Measurements from ENCODE around the gene GSTM2. TPM values are rescaled to one million over a fixed set of nuclear protein-coding genes. Genes with fewer than 3 reads are reported as not detected.

The GSTM2 gene
- total RNA-seq, 1 donor from 2014 or later = 32.9 TPM

DNA sequence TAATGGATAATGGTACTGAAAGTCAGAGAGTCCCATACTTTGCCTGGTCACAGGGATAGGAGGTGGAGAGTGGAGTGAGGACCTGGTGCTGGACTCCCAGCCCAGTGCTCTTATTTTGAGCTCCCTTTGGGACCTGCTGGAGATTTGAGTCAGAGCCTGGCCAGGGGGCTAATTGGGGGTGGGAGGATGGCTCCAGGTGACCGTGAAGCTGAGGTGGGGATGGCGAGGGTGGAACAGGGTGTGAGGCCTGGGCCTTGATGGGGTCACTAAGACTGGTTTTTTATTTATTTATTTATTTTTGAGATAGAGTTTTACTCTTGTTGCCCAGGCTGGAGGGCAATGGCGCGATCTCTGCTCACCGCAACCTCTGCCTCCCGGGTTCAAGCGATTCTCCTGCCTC lies 30.4 kb upstream of the GSTM2 start:
- no peaks in the 10 kb centered on the region for H3K36me3 ChIP-seq (ENCODE audit: control insufficient read depth in 3 of 3, insufficient read depth in 3 of 3, low read length in 3 of 3)
- H3K9me3 ChIP-seq (ENCODE audit: control insufficient read depth in 3 of 3, low read length in 3 of 3) = no peaks in the 10 kb centered on the region
- no peak overlapping the region for H3K4me3 ChIP-seq (ENCODE audit: low read length in 3 of 3)
- no peaks in the 10 kb centered on the region for H3K27me3 ChIP-seq (ENCODE audit: control insufficient read depth in 3 of 3, insufficient read depth in 3 of 3, low read length in 3 of 3)
- no peak overlapping the region for H3K27ac ChIP-seq (ENCODE audit: low read depth, low read length)
- peaks cover 8 to 15% (median 12%) of the 10 kb centered on the region in 3 donors for H3K4me1 ChIP-seq (ENCODE audit: control insufficient read depth in 3 of 3, insufficient read depth in 3 of 3, low read length in 3 of 3)
- no peak overlapping the region for H3K9ac ChIP-seq (ENCODE audit: low read depth in 1 of 3, low read length in 3 of 3)

DNA sequence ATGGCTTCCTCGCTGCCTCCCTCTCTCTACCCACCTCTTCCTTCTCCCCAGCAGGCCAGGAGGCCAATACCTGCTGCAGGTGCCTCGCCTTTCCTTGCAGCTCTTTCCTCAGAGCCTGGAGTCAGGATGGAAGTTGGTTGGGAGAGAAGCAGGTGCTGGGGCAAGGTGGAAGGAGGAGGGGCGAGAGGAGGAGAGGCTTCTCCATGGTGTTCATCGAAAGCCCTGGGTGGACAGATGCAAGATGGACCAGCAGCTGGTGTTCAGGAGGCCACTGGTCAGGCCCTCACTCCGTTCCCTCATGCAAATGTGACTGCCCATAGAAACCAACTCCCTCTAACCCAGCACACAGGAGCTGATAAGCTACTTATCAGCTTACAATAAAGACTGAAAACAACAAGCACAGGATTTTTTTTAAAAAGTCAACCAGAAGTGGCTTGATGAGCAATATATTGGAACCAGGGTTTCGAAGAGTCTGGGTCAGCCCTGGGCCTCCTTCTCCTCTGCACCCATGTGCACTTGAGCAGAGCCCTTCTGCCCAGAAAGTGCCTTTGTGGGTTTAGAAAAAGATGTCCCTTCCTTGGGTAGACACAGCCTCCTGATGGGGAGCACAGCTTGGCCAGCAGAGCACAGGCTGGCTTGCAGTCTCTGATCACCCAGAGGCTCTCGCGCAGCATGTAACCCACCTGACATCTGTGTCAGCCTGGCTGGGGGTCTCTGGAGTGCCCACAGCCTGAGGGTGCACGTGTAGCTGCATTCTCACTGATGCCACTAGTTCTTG lies 28.6 kb upstream of the GSTM2 start:
- no peak overlapping the region for H3K27ac ChIP-seq (ENCODE audit: low read depth, low read length)
- H3K4me3 ChIP-seq (ENCODE audit: low read length in 3 of 3) = no peak overlapping the region
- H3K9me3 ChIP-seq (ENCODE audit: control insufficient read depth in 3 of 3, low read length in 3 of 3) = no peaks in the 10 kb centered on the region
- no peaks in the 10 kb centered on the region for H3K36me3 ChIP-seq (ENCODE audit: control insufficient read depth in 3 of 3, insufficient read depth in 3 of 3, low read length in 3 of 3)
- no peaks in the 10 kb centered on the region for H3K27me3 ChIP-seq (ENCODE audit: control insufficient read depth in 3 of 3, insufficient read depth in 3 of 3, low read length in 3 of 3)
- H3K9ac ChIP-seq (ENCODE audit: low read depth in 1 of 3, low read length in 3 of 3) = no peak overlapping the region
- peaks cover 12 to 19% (median 18%) of the 10 kb centered on the region in 3 donors for H3K4me1 ChIP-seq (ENCODE audit: control insufficient read depth in 3 of 3, insufficient read depth in 3 of 3, low read length in 3 of 3)

- Histone ChIP-seq H3K4me3 (ENCODE audit: low read length in 3 of 3) (no peak overlapping the region), H3K9ac (ENCODE audit: low read depth in 1 of 3, low read length in 3 of 3) (peak overlapping the region in 1 of 3 donors; percentile 44), H3K27ac (ENCODE audit: low read depth, low read length) (no peak overlapping the region), H3K27me3 (ENCODE audit: control insufficient read depth in 3 of 3, insufficient read depth in 3 of 3, low read length in 3 of 3) (no peaks in the 10 kb centered on the region), H3K9me3 (ENCODE audit: control insufficient read depth in 3 of 3, low read length in 3 of 3) (no peaks in the 10 kb centered on the region), H3K4me1 (ENCODE audit: control insufficient read depth in 3 of 3, insufficient read depth in 3 of 3, low read length in 3 of 3) (peaks cover 12 to 19% (median 18%) of the 10 kb centered on the region in 3 donors), H3K36me3 (ENCODE audit: control insufficient read depth in 3 of 3, insufficient read depth in 3 of 3, low read length in 3 of 3) (no peaks in the 10 kb centered on the region)
Observed at GRCh38 chr1:109639841-109640184, 28.0 kb upstream of the GSTM2 start.

GRCh38 chr1:109640285-109640865 lies 27.5 kb upstream of the GSTM2 start:
- Histone ChIP-seq H3K9me3 (ENCODE audit: control insufficient read depth in 3 of 3, low read length in 3 of 3) (no peaks in the 10 kb centered on the region), H3K4me1 (ENCODE audit: control insufficient read depth in 3 of 3, insufficient read depth in 3 of 3, low read length in 3 of 3) (peaks cover 12 to 19% (median 18%) of the 10 kb centered on the region in 3 donors), H3K27ac (ENCODE audit: low read depth, low read length) (no peak overlapping the region), H3K36me3 (ENCODE audit: control insufficient read depth in 3 of 3, insufficient read depth in 3 of 3, low read length in 3 of 3) (no peaks in the 10 kb centered on the region), H3K27me3 (ENCODE audit: control insufficient read depth in 3 of 3, insufficient read depth in 3 of 3, low read length in 3 of 3) (no peaks in the 10 kb centered on the region), H3K4me3 (ENCODE audit: low read length in 3 of 3) (no peak overlapping the region), H3K9ac (ENCODE audit: low read depth in 1 of 3, low read length in 3 of 3) (peak overlapping the region in 2 of 3 donors; percentile 16 to 44)

DNA sequence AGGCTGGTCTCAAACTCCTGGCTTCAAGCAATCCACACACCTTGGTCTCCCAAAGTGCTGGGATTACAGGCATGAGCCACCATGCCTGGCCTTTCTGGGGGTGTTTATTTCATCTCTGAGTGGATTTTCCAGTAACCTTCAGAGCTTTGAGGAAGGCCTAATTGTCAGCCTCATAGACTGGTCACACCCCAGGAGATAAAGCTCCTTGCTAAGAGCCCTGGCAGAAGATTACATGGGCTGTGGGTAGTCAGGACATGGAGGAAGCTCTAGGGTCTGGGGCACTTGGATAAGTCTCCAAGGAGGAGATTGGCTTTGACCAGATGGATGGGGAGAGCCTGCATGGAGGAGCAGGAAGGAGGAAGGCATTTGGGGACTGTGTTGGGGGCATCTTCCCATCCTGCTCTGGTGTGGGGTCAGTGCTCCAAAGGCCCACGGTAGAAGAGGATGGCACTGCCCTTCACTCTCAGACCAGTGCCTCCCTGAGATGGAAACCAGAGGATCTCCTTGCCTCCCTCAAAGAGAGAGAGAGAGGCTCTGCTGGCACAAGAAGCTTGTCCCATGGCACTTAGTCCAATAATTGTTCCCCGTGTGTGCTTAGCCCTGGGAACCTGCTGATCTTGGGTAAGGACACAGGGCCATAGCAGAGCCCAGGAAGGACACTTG lies 26.6 kb upstream of the GSTM2 start:
- H3K9ac ChIP-seq (ENCODE audit: low read depth in 1 of 3, low read length in 3 of 3) = no peak overlapping the region
- H3K27ac ChIP-seq (ENCODE audit: low read depth, low read length) = no peak overlapping the region
- H3K4me1 ChIP-seq (ENCODE audit: control insufficient read depth in 3 of 3, insufficient read depth in 3 of 3, low read length in 3 of 3) = peaks cover 8 to 14% (median 14%) of the 10 kb centered on the region in 3 donors

DNA sequence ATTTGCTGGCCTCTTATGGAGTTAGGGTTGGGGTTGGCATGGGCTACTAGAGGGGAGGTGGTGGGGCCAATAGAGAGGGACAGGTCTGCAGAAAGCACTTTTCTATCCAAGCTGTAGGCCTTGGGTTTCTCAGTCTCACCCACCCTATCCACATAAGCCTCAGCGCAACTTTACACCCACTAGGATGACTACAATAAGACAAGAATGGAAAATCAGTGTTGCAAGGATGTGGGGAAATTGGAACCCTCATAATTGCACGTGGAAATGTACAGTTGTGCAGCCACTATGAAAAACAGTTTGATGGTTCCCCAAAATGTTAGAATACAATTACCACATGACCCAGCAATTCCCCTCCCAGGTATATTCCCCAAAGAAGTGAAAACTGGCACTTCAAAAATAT lies 26.0 kb upstream of the GSTM2 start:
- H3K27me3 ChIP-seq (ENCODE audit: control insufficient read depth in 3 of 3, insufficient read depth in 3 of 3, low read length in 3 of 3) = no peaks in the 10 kb centered on the region
- no peak overlapping the region for H3K9ac ChIP-seq (ENCODE audit: low read depth in 1 of 3, low read length in 3 of 3)
- no peaks in the 10 kb centered on the region for H3K36me3 ChIP-seq (ENCODE audit: control insufficient read depth in 3 of 3, insufficient read depth in 3 of 3, low read length in 3 of 3)
- H3K4me3 ChIP-seq (ENCODE audit: low read length in 3 of 3) = no peak overlapping the region
- H3K4me1 ChIP-seq (ENCODE audit: control insufficient read depth in 3 of 3, insufficient read depth in 3 of 3, low read length in 3 of 3) = peaks cover 2 to 10% (median 9%) of the 10 kb centered on the region in 3 donors
- H3K27ac ChIP-seq (ENCODE audit: low read depth, low read length) = no peak overlapping the region
- H3K9me3 ChIP-seq (ENCODE audit: control insufficient read depth in 3 of 3, low read length in 3 of 3) = no peaks in the 10 kb centered on the region

More for the DNA sequence above, 26.6 kb upstream of the GSTM2 start:
- H3K4me3 ChIP-seq (ENCODE audit: low read length in 3 of 3) = no peak overlapping the region
- no peaks in the 10 kb centered on the region for H3K27me3 ChIP-seq (ENCODE audit: control insufficient read depth in 3 of 3, insufficient read depth in 3 of 3, low read length in 3 of 3)
- no peaks in the 10 kb centered on the region for H3K36me3 ChIP-seq (ENCODE audit: control insufficient read depth in 3 of 3, insufficient read depth in 3 of 3, low read length in 3 of 3)
- H3K9me3 ChIP-seq (ENCODE audit: control insufficient read depth in 3 of 3, low read length in 3 of 3) = no peaks in the 10 kb centered on the region

- H3K4me1 ChIP-seq (ENCODE audit: control insufficient read depth in 3 of 3, insufficient read depth in 3 of 3, low read length in 3 of 3) = peaks cover 2 to 10% (median 9%) of the 10 kb centered on the region in 3 donors
- H3K4me3 ChIP-seq (ENCODE audit: low read length in 3 of 3) = no peak overlapping the region
- no peaks in the 10 kb centered on the region for H3K36me3 ChIP-seq (ENCODE audit: control insufficient read depth in 3 of 3, insufficient read depth in 3 of 3, low read length in 3 of 3)
- H3K27ac ChIP-seq (ENCODE audit: low read depth, low read length) = no peak overlapping the region
- no peaks in the 10 kb centered on the region for H3K27me3 ChIP-seq (ENCODE audit: control insufficient read depth in 3 of 3, insufficient read depth in 3 of 3, low read length in 3 of 3)
- no peaks in the 10 kb centered on the region for H3K9me3 ChIP-seq (ENCODE audit: control insufficient read depth in 3 of 3, low read length in 3 of 3)
- no peak overlapping the region for H3K9ac ChIP-seq (ENCODE audit: low read depth in 1 of 3, low read length in 3 of 3)
Observed at GRCh38 chr1:109642626-109643025, 25.2 kb upstream of the GSTM2 start.

DNA sequence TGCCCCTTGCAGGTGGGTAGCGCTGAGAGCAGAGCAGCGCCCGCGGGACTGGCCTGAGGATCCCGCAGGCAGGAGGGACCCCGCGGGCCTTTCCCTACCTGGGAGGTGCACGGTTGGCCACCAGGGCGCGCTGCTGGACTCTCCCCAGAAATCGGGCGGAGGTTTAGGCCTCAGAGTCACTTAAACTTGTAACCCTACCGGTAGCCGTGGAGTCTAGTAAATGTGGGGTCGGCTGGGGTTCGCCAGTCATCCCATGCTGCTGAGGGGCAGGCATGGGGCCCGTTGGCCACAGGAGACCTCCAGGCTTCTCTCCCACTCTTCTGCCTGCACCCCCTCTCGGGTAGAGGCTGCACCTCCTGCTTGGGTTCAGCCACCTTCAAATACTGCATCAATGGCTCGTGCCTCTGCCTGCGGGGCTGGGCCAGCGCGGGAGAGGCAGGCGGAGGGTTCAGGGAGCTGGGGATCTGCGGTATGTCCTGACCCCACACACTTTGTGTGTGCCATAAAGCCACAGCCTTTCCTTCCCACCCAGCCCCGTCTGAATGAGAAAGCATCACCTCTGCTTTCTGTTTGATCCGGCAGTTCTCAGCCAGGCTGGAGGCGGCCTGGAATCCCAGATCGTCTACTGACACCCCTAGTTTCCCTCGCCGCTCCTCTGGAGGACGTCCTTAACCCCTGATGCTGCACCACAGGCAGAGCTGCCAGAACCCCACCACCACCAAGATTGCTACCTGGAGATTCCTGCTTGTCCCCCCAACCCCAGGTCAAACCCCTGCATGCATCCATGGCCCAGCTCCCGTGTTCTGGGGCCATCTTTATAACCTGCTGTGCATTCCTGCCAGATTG lies 24.2 kb upstream of the GSTM2 start:
- H3K4me3 ChIP-seq (ENCODE audit: low read length in 3 of 3) = peak overlapping the region in 2 of 3 donors; percentile 36 to 58
- H3K36me3 ChIP-seq (ENCODE audit: control insufficient read depth in 3 of 3, insufficient read depth in 3 of 3, low read length in 3 of 3) = no peaks in the 10 kb centered on the region
- H3K27ac ChIP-seq (ENCODE audit: low read depth, low read length) = no peak overlapping the region
- H3K9ac ChIP-seq (ENCODE audit: low read depth in 1 of 3, low read length in 3 of 3) = peak overlapping the region in 2 of 3 donors; percentile 14 to 81
- H3K4me1 ChIP-seq (ENCODE audit: control insufficient read depth in 3 of 3, insufficient read depth in 3 of 3, low read length in 3 of 3) = peaks cover 2 to 10% (median 9%) of the 10 kb centered on the region in 3 donors
- H3K27me3 ChIP-seq (ENCODE audit: control insufficient read depth in 3 of 3, insufficient read depth in 3 of 3, low read length in 3 of 3) = no peaks in the 10 kb centered on the region
- H3K9me3 ChIP-seq (ENCODE audit: control insufficient read depth in 3 of 3, low read length in 3 of 3) = no peaks in the 10 kb centered on the region

GRCh38 chr1:109644670-109645069 lies 23.2 kb upstream of the GSTM2 start:
- H3K9me3 ChIP-seq (ENCODE audit: control insufficient read depth in 3 of 3, low read length in 3 of 3) = no peaks in the 10 kb centered on the region
- H3K36me3 ChIP-seq (ENCODE audit: control insufficient read depth in 3 of 3, insufficient read depth in 3 of 3, low read length in 3 of 3) = no peaks in the 10 kb centered on the region
- no peak overlapping the region for H3K27ac ChIP-seq (ENCODE audit: low read depth, low read length)
- no peak overlapping the region for H3K9ac ChIP-seq (ENCODE audit: low read depth in 1 of 3, low read length in 3 of 3)
- H3K4me3 ChIP-seq (ENCODE audit: low read length in 3 of 3) = no peak overlapping the region
- H3K27me3 ChIP-seq (ENCODE audit: control insufficient read depth in 3 of 3, insufficient read depth in 3 of 3, low read length in 3 of 3) = no peaks in the 10 kb centered on the region
- H3K4me1 ChIP-seq (ENCODE audit: control insufficient read depth in 3 of 3, insufficient read depth in 3 of 3, low read length in 3 of 3) = peaks cover 2 to 10% (median 9%) of the 10 kb centered on the region in 3 donors

Data from skeletal muscle tissue (tissue), 4 donors.